Endothelial cell of umbilical vein (primary cell): ENCODE measurements around the gene UBASH3B. TPM values are rescaled to one million over a fixed set of nuclear protein-coding genes. Genes with fewer than 3 reads are reported as not detected.

Experiments
- BruUV-seq: library from RNA; stranded (reverse); fragments of 400-500 nt; replicated peaks from 2 replicates; lab custom pipeline; 2021; lab: Mats Ljungman, UMichigan
- CTCF ChIA-PET: fragments of 300-600, 350-600 bp; sonication (Branson Sonifier 250); formaldehyde crosslinking; loops from one replicate; lab custom pipeline; 2021; ENCODE audit warnings: antibody characterized with exemption, inconsistent platforms; lab: Charles Lee
- POLR2A ChIA-PET: fragments of 300-600, 350-600 bp; sonication (Branson Sonifier 250); formaldehyde crosslinking; loops from one replicate; lab custom pipeline; 2021; ENCODE audit warnings: antibody characterized with exemption, inconsistent platforms; lab: Charles Lee
- DNase-seq: peaks from one replicate; pipeline ENCODE4 v3.0.0-alpha.2; 2011; ENCODE audit warnings: low read depth, low spot score
- FAIRE-seq: peaks from 2 replicates; lab custom pipeline; 2011; peaks lifted over from hg19 to GRCh38; lab: Jason Lieb, UNC
- H2AFZ ChIP-seq: 2 replicates; pipeline ENCODE4 v1.6.0; 2012; ENCODE audit warnings: low read depth, low read length, control low read depth, inconsistent platforms
- H3K27ac ChIP-seq: 2 replicates; pipeline ENCODE4 v1.5.1; 2011; ENCODE audit warnings: low read depth, mild to moderate bottlenecking, control low read depth, low read length, moderate library complexity; ENCODE audit not compliant: insufficient read depth
- H3K27me3 ChIP-seq, 2 experiments: 2 replicates each; pipeline versions ENCODE4 v1.6.0 to v1.6.1; 2011; ENCODE audit warnings: low read length in 2 of 2, mixed read lengths in 1 of 2; ENCODE audit not compliant: control insufficient read depth in 2 of 2, insufficient read depth in 2 of 2
- H3K36me3 ChIP-seq, 2 experiments: 2 replicates in 1 of 2; 3 replicates in 1 of 2; pipeline ENCODE4 v1.5.1; 2011; ENCODE audit warnings: low read length in 2 of 2, mild to moderate bottlenecking in 1 of 2, moderate library complexity in 1 of 2; ENCODE audit not compliant: control insufficient read depth in 2 of 2, insufficient read depth in 2 of 2; ENCODE audit errors: extremely low read depth in 1 of 2
- H3K4me1 ChIP-seq: 3 replicates; pipeline ENCODE4 v1.5.1; 2011; ENCODE audit warnings: mild to moderate bottlenecking, low read length; ENCODE audit not compliant: control insufficient read depth, insufficient read depth; ENCODE audit errors: extremely low read depth
- H3K4me2 ChIP-seq: 2 replicates; pipeline ENCODE4 v1.6.1; 2011; ENCODE audit warnings: low read length, control low read depth, mixed read lengths; ENCODE audit not compliant: insufficient read depth
- H3K4me3 ChIP-seq, 3 experiments: fragments of 200-600 bp in 1 of 3; sonication (generic), shearing (Covaris generic) in 1 of 3; replicated peaks in 1 of 3; 2 replicates each; pipeline ENCODE4 v1.5.1; 2011 to 2016; ENCODE audit warnings: control low read depth in 3 of 3, low read length in 3 of 3, mild to moderate bottlenecking in 2 of 3, inconsistent platforms in 1 of 3, low read depth in 1 of 3, moderate library complexity in 1 of 3; ENCODE audit not compliant: insufficient read depth in 1 of 3
- H3K79me2 ChIP-seq: 2 replicates; pipeline ENCODE4 v1.6.0; 2012; ENCODE audit warnings: low read length, inconsistent platforms; ENCODE audit not compliant: control insufficient read depth, insufficient read depth
- H3K9ac ChIP-seq: replicated peaks from 2 replicates; pipeline ENCODE3; 2011; ENCODE audit warnings: low read length, control low read depth; ENCODE audit not compliant: insufficient read depth; ENCODE audit errors: extremely low read depth
- H3K9me1 ChIP-seq: replicated peaks from 3 replicates; pipeline ENCODE4 v1.6.0; 2011; ENCODE audit warnings: mild to moderate bottlenecking, low read length; ENCODE audit not compliant: control insufficient read depth, insufficient read depth; ENCODE audit errors: extremely low read depth
- H3K9me3 ChIP-seq: replicated peaks from 2 replicates; pipeline ENCODE4 v1.5.1; 2012; ENCODE audit warnings: low read length, inconsistent platforms; ENCODE audit not compliant: control insufficient read depth, insufficient read depth
- H4K20me1 ChIP-seq: replicated peaks from 2 replicates; pipeline ENCODE3; 2011; ENCODE audit warnings: mild to moderate bottlenecking, low read length; ENCODE audit not compliant: control insufficient read depth, insufficient read depth; ENCODE audit errors: extremely low read depth
- JUN ChIP-seq: IDR thresholded peaks from 2 replicates; pipeline ENCODE4 v1.6.1; 2011; ENCODE audit warnings: borderline replicate concordance, low read depth; ENCODE audit not compliant: insufficient read length, insufficient read depth
- MYC ChIP-seq: IDR thresholded peaks from one replicate; pipeline ENCODE4 v1.6.1; 2011; ENCODE audit warnings: mild to moderate bottlenecking, low read depth, low read length
- POLR2A ChIP-seq: IDR thresholded peaks from 2 replicates; pipeline ENCODE4 v1.6.1; 2012; ENCODE audit warnings: low read depth, mild to moderate bottlenecking, control low read depth, low read length
- dilution Hi-C: fragments of 300-500 bp; cut with MboI; formaldehyde crosslinking; loops from one replicate; pipeline ENCODE4 v1.15.0; 2019; ENCODE audit warnings: low sequenced_read_pairs; ENCODE audit not compliant: extremely low pct_ligation_motif_present
- intact Hi-C: fragments of 100-400 bp; cut with micrococcal nuclease; formaldehyde crosslinking; loops from one replicate; pipeline ENCODE4 v1.10.0; 2022
- polyA plus RNA-seq, 4 experiments: library from polyadenylated mRNA; depleted of rRNA in 3 of 4; stranded (reverse) in 3 of 4; unstranded in 1 of 4; fragments of >200 nt; gene quantifications; 2 replicates each; pipeline versions ENCODE4 v1.2.1 to v1.2.3, GENCODE V29; 2011 to 2012; ENCODE audit warnings: missing spikeins in 1 of 4
- total RNA-seq: library from RNA; stranded (reverse); gene quantifications from 2 replicates; pipeline ENCODE4 v1.2.3, GENCODE V29; 2021
- TF ChIP-seq, protein P1 (sequence below): IDR thresholded peaks from 2 replicates; pipeline ENCODE4 v1.6.1; 2011; ENCODE audit not compliant: insufficient read depth, insufficient read length
- TF ChIP-seq, protein P2 (sequence below), 2 donors: IDR thresholded peaks; 1 replicate in 1 of 2; 2 replicates in 1 of 2; pipeline ENCODE4 v1.5.1; 2011; ENCODE audit warnings: low read length in 2 of 2, mild to moderate bottlenecking in 2 of 2, moderate library complexity in 2 of 2, control low read depth in 1 of 2, inconsistent platforms in 1 of 2, low read depth in 1 of 2; ENCODE audit not compliant: insufficient read depth in 1 of 2; ENCODE audit errors: extremely low read depth in 1 of 2

UBASH3B gene
- total and polyA plus RNA-seq, 2 donors (not counting 3 experiments of a cell fraction or from before 2014, with no cell fraction given): 23.7 to 38.1 TPM

DNA sequence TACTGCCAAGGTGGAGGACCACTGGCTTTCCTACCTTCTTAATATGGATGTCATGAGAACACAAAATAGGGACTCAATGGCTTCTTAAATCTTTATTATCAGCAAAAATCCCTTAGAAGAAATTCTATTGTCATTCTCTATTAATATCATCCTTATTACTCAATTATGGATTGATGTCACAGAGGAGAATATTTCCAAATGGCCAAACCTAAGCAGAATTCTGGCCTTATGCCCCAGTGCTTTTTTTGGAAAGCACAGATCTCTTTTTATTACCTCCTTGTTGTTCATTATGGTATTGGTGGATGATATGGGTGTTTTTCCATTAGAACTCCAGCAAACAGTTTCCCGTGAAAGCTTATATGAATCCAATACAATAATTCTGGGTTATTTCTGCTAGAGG, 192.7 kb downstream of the UBASH3B start:
- intact Hi-C loops (no loop called here), dilution Hi-C loops (no loop called here)
- H3K27me3 ChIP-seq: peaks cover 2 to 11% of the 10 kb centered on the region in 2 experiments
- FAIRE-seq (no peak), DNase-seq (no peak)
- H3K4me2 ChIP-seq: no peak overlapping the region
- no peaks in the 10 kb centered on the region for H3K79me2 ChIP-seq
- no peak overlapping the region for H3K9ac ChIP-seq
- H3K27ac ChIP-seq: no peak overlapping the region
- H3K4me3 ChIP-seq: no peak overlapping the region
- ChIA-PET POLR2A (no interaction called here), CTCF (interaction anchor here (1.3 to 16.0 kb wide), 5 partner anchors 13 to 216 kb away, joined by 3 to 720 read pairs (median 4); no protein-coding TSS in a partner anchor)
- no peaks in the 10 kb centered on the region for H3K36me3 ChIP-seq
- BruUV-seq: no TSS peak
- H4K20me1 ChIP-seq: no peaks in the 10 kb centered on the region
- H3K9me3 ChIP-seq: no peaks in the 10 kb centered on the region
- no peaks in the 10 kb centered on the region for H3K9me1 ChIP-seq
- H2AFZ ChIP-seq: no peak overlapping the region
- no peak for TF ChIP-seq JUN
- TF ChIP-seq, protein P1, sequence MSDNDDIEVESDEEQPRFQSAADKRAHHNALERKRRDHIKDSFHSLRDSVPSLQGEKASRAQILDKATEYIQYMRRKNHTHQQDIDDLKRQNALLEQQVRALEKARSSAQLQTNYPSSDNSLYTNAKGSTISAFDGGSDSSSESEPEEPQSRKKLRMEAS: no peak
- no peaks in the 10 kb centered on the region for H3K4me1 ChIP-seq

DNA sequence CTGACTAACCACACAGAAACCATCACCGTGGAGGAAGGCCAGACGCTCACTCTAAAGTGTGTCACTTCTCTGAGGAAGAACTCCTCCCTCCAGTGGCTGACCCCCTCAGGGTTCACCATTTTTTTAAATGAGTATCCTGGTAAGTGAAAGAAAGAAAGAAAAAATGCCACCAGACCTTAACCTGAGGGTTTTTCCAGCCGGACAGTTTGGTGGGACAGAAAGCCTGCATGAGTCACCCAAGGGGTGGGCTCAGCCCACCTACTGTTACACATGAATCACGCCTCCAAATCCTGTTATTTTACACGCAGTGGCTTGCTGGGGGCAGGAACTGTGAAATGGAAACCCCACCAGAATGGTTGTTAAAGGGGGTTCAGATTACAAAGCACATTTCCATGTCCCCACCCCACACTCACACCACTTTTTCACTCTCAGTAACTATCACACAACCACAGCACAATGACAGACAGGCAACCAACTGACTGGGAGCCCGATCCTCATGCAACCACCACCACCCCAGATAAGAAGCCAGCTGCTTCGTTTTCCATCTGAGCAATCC, 194.6 kb downstream of the UBASH3B start:
- no peaks in the 10 kb centered on the region for H3K79me2 ChIP-seq
- no peak overlapping the region for H3K4me3 ChIP-seq
- peak overlapping the region; percentile 2 for H2AFZ ChIP-seq
- dilution Hi-C loops: no loop called here
- no peaks in the 10 kb centered on the region for H3K9me1 ChIP-seq
- no peak overlapping the region for H3K27ac ChIP-seq
- POLR2A ChIA-PET: no interaction called here
- TF ChIP-seq POLR2A (no peak), MYC (no peak), JUN (peak; percentile 3)
- TF ChIP-seq, protein P2, sequence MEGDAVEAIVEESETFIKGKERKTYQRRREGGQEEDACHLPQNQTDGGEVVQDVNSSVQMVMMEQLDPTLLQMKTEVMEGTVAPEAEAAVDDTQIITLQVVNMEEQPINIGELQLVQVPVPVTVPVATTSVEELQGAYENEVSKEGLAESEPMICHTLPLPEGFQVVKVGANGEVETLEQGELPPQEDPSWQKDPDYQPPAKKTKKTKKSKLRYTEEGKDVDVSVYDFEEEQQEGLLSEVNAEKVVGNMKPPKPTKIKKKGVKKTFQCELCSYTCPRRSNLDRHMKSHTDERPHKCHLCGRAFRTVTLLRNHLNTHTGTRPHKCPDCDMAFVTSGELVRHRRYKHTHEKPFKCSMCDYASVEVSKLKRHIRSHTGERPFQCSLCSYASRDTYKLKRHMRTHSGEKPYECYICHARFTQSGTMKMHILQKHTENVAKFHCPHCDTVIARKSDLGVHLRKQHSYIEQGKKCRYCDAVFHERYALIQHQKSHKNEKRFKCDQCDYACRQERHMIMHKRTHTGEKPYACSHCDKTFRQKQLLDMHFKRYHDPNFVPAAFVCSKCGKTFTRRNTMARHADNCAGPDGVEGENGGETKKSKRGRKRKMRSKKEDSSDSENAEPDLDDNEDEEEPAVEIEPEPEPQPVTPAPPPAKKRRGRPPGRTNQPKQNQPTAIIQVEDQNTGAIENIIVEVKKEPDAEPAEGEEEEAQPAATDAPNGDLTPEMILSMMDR (IDR thresholded peaks at IDR 0.05; ENCODE audit: extremely low read depth in 1 of 2, insufficient read depth in 1 of 2, low read depth in 1 of 2, low read length in 2 of 2): no peak
- no peaks in the 10 kb centered on the region for H3K9me3 ChIP-seq
- H3K36me3 ChIP-seq: no peaks in the 10 kb centered on the region
- CTCF ChIA-PET: interaction anchor here (4.5 to 16.0 kb wide), 3 partner anchors 14 to 270 kb away, joined by 68 to 720 read pairs (median 85); no protein-coding TSS in a partner anchor
- no peak for DNase-seq
- H3K27me3 ChIP-seq: peaks cover under 1 to 3% of the 10 kb centered on the region in 2 experiments
- no peak overlapping the region for H3K4me2 ChIP-seq
- H4K20me1 ChIP-seq: no peaks in the 10 kb centered on the region
- H3K4me1 ChIP-seq: no peaks in the 10 kb centered on the region
- no TSS peak for BruUV-seq
- intact Hi-C loops: no loop called here
- no peak overlapping the region for H3K9ac ChIP-seq
- FAIRE-seq: no peak
